Measurements from ENCODE around the gene DLGAP1.
A peak's percentile ranks its signal among the peaks of the same experiment; 100 is the strongest.

Gene DLGAP1

GRCh38 chr18:4144201-4144600 is 310.9 kb downstream of the DLGAP1 start:
- DNase-seq, result no peak

- DNase-seq, result no peak
These were observed 311.5 kb downstream of the DLGAP1 start for GRCh38 chr18:4143585-4143984.

GRCh38 chr18:4142876-4143275 is 312.2 kb downstream of the DLGAP1 start:
- no peak for DNase-seq

GRCh38 chr18:4134700-4135099 is 320.4 kb downstream of the DLGAP1 start:
- DNase-seq, result no peak

GRCh38 chr18:4130734-4131719 is 324.1 kb downstream of the DLGAP1 start:
- DNase-seq, result no peak

GRCh38 chr18:4126939-4127338 is 328.2 kb downstream of the DLGAP1 start:
- DNase-seq, result no peak

GRCh38 chr18:4125627-4126230 is 329.4 kb downstream of the DLGAP1 start:
- DNase-seq, result no peak

- DNase-seq, result no peak
These were observed 329.9 kb downstream of the DLGAP1 start for GRCh38 chr18:4125224-4125623.

GRCh38 chr18:4119813-4120212 is 335.3 kb downstream of the DLGAP1 start:
- no peak for DNase-seq

GRCh38 chr18:4119127-4119648 is 335.9 kb downstream of the DLGAP1 start:
- no peak for DNase-seq

- DNase-seq, result no peak
These were observed 347.1 kb downstream of the DLGAP1 start for GRCh38 chr18:4108016-4108415.

- DNase-seq, result no peak
These were observed 348.0 kb downstream of the DLGAP1 start for GRCh38 chr18:4107049-4107467.

- DNase-seq, result peak; percentile 46
These were observed 348.6 kb downstream of the DLGAP1 start for GRCh38 chr18:4106407-4107033.

GRCh38 chr18:4102901-4103300 is 352.2 kb downstream of the DLGAP1 start:
- no peak for DNase-seq

- no peak for DNase-seq
These were observed 354.1 kb downstream of the DLGAP1 start for GRCh38 chr18:4101009-4101408.

- DNase-seq, result no peak
These were observed 358.6 kb downstream of the DLGAP1 start for GRCh38 chr18:4096486-4096885.

GRCh38 chr18:4093676-4094075 is 361.4 kb downstream of the DLGAP1 start:
- no peak for DNase-seq

GRCh38 chr18:4084382-4084900 is 370.7 kb downstream of the DLGAP1 start:
- DNase-seq, result no peak

- no peak for DNase-seq
These were observed 376.9 kb downstream of the DLGAP1 start for GRCh38 chr18:4078246-4078645.

GRCh38 chr18:4077721-4078120 is 377.4 kb downstream of the DLGAP1 start:
- no peak for DNase-seq

GRCh38 chr18:4077204-4077603 is 377.9 kb downstream of the DLGAP1 start:
- DNase-seq, result no peak

GRCh38 chr18:4074647-4075046 is 380.5 kb downstream of the DLGAP1 start:
- no peak for DNase-seq

GRCh38 chr18:4069183-4069582 is 385.9 kb downstream of the DLGAP1 start:
- no peak for DNase-seq
